MCF 10A (cell line): Measurements from ENCODE around the gene GAPDHS. TPM values are rescaled to one million over a fixed set of nuclear protein-coding genes. Genes with fewer than 3 reads are reported as not detected.

Experiments used
- BruUV-seq: library from RNA; stranded (reverse); fragments of 400-500 nt; replicated peaks from 2 replicates; lab custom pipeline; 2021; lab: Mats Ljungman, UMichigan
- CTCF ChIA-PET: fragments of 300-600 bp; sonication (Branson Sonifier 250); formaldehyde crosslinking; extraction: SDS; loops from one replicate; lab custom pipeline; 2021; ENCODE audit warnings: antibody characterized with exemption, inconsistent platforms; lab: Yijun Ruan, JAX
- POLR2A ChIA-PET: fragments of 300-600, 350-650 bp; sonication (Branson Sonifier 250); formaldehyde crosslinking; extraction: SDS; loops from one replicate; lab custom pipeline; 2020; ENCODE audit warnings: antibody characterized with exemption, inconsistent platforms; lab: Yijun Ruan, JAX
- DNase-seq: peaks from one replicate; pipeline ENCODE4 v3.0.0-alpha.2; 2018; ENCODE audit not compliant: unreplicated experiment
- H3K27ac Mint-ChIP-seq: one replicate; pipeline ENCODE4 v1.8.0; 2022; ENCODE audit warnings: mild to moderate bottlenecking, low read depth, mixed read lengths; ENCODE audit not compliant: unreplicated experiment
- H3K27me3 Mint-ChIP-seq: one replicate; pipeline ENCODE4 v1.8.0; 2022; ENCODE audit warnings: mixed read lengths; ENCODE audit not compliant: insufficient read depth, unreplicated experiment
- H3K36me3 Mint-ChIP-seq: one replicate; pipeline ENCODE4 v1.8.0; 2022; ENCODE audit warnings: mild to moderate bottlenecking, moderate library complexity, mixed read lengths; ENCODE audit not compliant: insufficient read depth, unreplicated experiment
- H3K4me1 Mint-ChIP-seq: one replicate; pipeline ENCODE4 v1.8.0; 2022; ENCODE audit warnings: mixed read lengths; ENCODE audit not compliant: insufficient read depth, unreplicated experiment
- H3K4me3 Mint-ChIP-seq: one replicate; pipeline ENCODE4 v1.8.0; 2022; ENCODE audit warnings: mild to moderate bottlenecking, moderate library complexity, mixed read lengths; ENCODE audit not compliant: unreplicated experiment
- H3K9me3 Mint-ChIP-seq: one replicate; pipeline ENCODE4 v1.8.0; 2022; ENCODE audit warnings: mixed read lengths; ENCODE audit not compliant: unreplicated experiment
- intact Hi-C: fragments of 100-400 bp; cut with micrococcal nuclease; formaldehyde crosslinking; loops from 2 replicates; pipeline ENCODE4 v1.14.1; 2022
- total RNA-seq: library from RNA; stranded (reverse); gene quantifications from 2 replicates; pipeline ENCODE4 v1.2.3, GENCODE V29; 2022
- TF ChIP-seq, protein P1 (sequence below): fragments of 200-600 bp; IDR thresholded peaks from one replicate; pipeline ENCODE4 v1.8.0; 2022; ENCODE audit warnings: antibody characterized with exemption, mild to moderate bottlenecking; ENCODE audit not compliant: unreplicated experiment

GAPDHS gene
- total RNA-seq, 1 experiment from 2014 or later = not detected

DNA sequence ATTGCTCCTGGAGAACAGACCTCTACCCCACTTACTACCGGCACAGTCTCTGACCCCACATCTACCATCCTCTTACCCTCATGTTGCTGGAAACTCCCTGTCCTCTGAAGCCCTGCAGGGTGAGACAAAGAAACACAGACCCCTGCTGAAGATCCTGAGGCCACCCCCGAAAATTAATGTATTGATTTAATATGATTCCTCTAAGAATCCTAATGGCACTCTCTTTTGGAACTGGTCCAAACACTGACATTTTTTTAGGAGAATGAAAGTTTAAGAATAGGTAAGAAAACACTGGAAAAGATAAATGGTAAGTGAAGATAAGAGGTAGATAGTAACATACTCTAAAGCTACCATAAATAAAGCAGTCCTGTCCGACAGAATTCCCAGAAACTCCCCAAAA lies 25.1 kb upstream of the GAPDHS start:
- ChIA-PET CTCF (interaction anchor here (0.6 to 8.6 kb wide), 7 partner anchors 13 to 393 kb away, joined by 3 to 108 read pairs (median 4); no protein-coding TSS in a partner anchor), POLR2A (interaction anchor here (1.3 kb wide), 1 partner anchor 13 kb away, joined by 4 read pairs; no protein-coding TSS in a partner anchor)
- H3K4me3 Mint-ChIP-seq = no peak overlapping the region
- H3K4me1 Mint-ChIP-seq = peaks cover 5% of the 10 kb centered on the region
- peaks cover 19% of the 10 kb centered on the region for H3K36me3 Mint-ChIP-seq
- no peak overlapping the region for H3K27ac Mint-ChIP-seq
- DNase-seq = no peak
- H3K27me3 Mint-ChIP-seq = no peaks in the 10 kb centered on the region
- intact Hi-C loops = no loop called here
- TF ChIP-seq, protein P1, sequence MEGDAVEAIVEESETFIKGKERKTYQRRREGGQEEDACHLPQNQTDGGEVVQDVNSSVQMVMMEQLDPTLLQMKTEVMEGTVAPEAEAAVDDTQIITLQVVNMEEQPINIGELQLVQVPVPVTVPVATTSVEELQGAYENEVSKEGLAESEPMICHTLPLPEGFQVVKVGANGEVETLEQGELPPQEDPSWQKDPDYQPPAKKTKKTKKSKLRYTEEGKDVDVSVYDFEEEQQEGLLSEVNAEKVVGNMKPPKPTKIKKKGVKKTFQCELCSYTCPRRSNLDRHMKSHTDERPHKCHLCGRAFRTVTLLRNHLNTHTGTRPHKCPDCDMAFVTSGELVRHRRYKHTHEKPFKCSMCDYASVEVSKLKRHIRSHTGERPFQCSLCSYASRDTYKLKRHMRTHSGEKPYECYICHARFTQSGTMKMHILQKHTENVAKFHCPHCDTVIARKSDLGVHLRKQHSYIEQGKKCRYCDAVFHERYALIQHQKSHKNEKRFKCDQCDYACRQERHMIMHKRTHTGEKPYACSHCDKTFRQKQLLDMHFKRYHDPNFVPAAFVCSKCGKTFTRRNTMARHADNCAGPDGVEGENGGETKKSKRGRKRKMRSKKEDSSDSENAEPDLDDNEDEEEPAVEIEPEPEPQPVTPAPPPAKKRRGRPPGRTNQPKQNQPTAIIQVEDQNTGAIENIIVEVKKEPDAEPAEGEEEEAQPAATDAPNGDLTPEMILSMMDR = no peak
- no peaks in the 10 kb centered on the region for H3K9me3 Mint-ChIP-seq
- BruUV-seq = no TSS peak

DNA sequence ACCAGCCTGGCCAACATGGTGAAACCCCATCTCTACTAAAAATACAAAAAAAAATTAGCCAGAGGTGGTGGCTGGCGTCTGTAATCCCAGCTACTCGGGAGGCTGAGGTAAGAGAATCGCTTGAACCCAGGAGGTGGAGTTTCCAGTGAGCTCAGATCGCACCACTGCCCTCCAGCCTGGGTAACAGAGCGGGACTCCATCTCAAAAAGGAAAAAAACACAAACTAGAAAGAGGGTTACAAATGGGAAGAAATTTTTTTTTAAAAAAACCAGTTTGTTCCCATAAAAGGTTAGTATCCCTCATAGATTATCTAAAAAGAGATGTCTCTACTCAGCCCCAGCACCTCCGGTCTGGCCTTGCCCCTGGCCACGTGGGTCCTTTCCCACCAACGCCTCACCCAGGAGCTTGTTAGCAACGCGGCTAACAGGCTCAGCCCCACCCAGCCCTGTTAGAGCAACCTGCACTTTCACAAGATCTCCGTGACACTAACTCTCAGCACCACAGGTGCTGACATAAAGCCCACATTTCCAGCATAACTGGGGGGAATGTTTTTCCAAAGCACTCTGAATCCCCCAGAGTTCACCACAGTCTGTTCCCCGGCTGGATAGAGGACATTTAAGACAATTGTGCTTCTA lies 24.1 kb upstream of the GAPDHS start:
- intact Hi-C loops = loop anchor here (1.0 kb wide), 1 partner anchor 36 kb away; the partner anchor contains the start of gene TMEM147

DNA sequence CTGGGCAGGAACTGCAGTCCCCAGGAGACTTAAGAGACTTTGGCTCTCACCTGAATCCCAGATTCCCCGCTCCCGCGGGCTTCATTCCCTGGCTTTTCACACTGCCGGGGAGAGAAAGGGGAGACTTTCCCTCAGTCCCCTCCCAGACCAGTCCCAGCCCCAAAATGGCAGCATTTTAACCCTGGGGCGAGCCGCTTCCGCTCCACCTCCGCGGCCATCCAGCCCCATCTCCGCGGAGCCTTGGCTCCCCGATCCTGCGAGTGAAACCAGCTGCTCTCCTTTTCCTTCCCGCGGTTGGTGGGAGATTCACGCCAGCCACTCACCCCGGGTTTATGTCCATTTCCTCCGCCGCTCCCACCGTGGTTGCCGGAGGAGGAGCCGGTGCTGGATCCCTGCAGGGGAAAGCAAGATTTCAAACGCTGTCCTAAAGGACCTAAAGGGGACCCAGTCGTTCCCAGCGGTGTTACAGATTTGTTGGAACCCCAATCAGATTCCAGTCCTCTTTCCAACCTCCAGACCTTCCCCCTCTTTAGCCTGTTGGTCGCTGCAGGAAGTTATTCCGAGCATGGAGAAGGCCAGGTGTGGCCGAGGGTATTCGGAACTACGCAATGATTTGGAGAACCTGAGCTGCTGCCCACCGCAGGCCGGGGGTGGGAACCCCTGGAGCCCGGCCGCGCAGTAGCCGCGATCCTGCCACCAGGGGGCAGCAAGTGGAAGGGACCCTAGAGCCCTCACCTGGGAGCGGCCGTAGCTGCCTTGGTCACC lies 23.2 kb upstream of the GAPDHS start:
- H3K4me3 Mint-ChIP-seq = peak overlapping the region; percentile 74
- H3K27ac Mint-ChIP-seq = peak overlapping the region; percentile 75
- TF ChIP-seq, protein P1 = peak; percentile 93
- ChIA-PET CTCF (interaction anchor here (0.6 to 8.6 kb wide), 21 partner anchors 8 to 165 kb away, joined by 3 to 108 read pairs (median 4); no protein-coding TSS in a partner anchor), POLR2A (interaction anchor here (0.6 to 1.3 kb wide), 11 partner anchors 9 to 321 kb away, joined by 3 to 4 read pairs (median 4); partner anchors contain the start of genes COX6B1, PSENEN and U2AF1L4)
- no peaks in the 10 kb centered on the region for H3K27me3 Mint-ChIP-seq
- H3K36me3 Mint-ChIP-seq = peaks cover 12% of the 10 kb centered on the region
- intact Hi-C loops = loop anchor here (1.0 to 2.0 kb wide), 3 partner anchors 35 to 207 kb away; partner anchors contain the start of gene TMEM147
- TSS peak; percentile 69 for BruUV-seq
- no peaks in the 10 kb centered on the region for H3K9me3 Mint-ChIP-seq
- DNase-seq = peak; percentile 88
- peaks cover 15% of the 10 kb centered on the region for H3K4me1 Mint-ChIP-seq

More for the DNA sequence above, 24.1 kb upstream of the GAPDHS start:
- Mint-ChIP-seq H3K9me3 (no peaks in the 10 kb centered on the region), H3K27ac (peak overlapping the region; percentile 75), H3K36me3 (peaks cover 18% of the 10 kb centered on the region), H3K27me3 (no peaks in the 10 kb centered on the region), H3K4me3 (peak overlapping the region; percentile 74), H3K4me1 (peaks cover 15% of the 10 kb centered on the region)
- ChIA-PET POLR2A (interaction anchor here (0.6 to 1.3 kb wide), 12 partner anchors 11 to 1141 kb away, joined by 3 to 5 read pairs (median 4); partner anchors contain the start of genes COX6B1, PSENEN and U2AF1L4), CTCF (interaction anchor here (0.5 to 8.6 kb wide), 9 partner anchors 11 to 166 kb away, joined by 3 to 108 read pairs (median 4); no protein-coding TSS in a partner anchor)
- peak; percentile 79 for DNase-seq
- BruUV-seq = no TSS peak
- TF ChIP-seq, protein P1 = no peak
